H1 (cell line): ENCODE data around the gene VWF. TPM values are rescaled to one million over a fixed set of nuclear protein-coding genes. Genes with fewer than 3 reads are reported as not detected.

Experiments used
- CTCF ChIA-PET: fragments of 300-600 bp; sonication (Branson Sonifier 250); formaldehyde crosslinking; loops from one replicate; lab custom pipeline; 2021; ENCODE audit not compliant: partially characterized antibody; lab: Charles Lee
- POLR2A ChIA-PET: fragments of 300-600 bp; sonication (Branson Sonifier 250); formaldehyde crosslinking; loops from one replicate; lab custom pipeline; 2021; ENCODE audit warnings: inconsistent platforms; ENCODE audit not compliant: partially characterized antibody; lab: Charles Lee
- DNase-seq, 2 experiments: peaks; one replicate each; pipeline versions ENCODE4 v3.0.0 to v3.0.0-alpha.2; 2010 to 2022; ENCODE audit warnings: low spot score in 2 of 2, low read depth in 1 of 2, mixed read lengths in 1 of 2
- FAIRE-seq: peaks from 2 replicates; lab custom pipeline; 2011; peaks lifted over from hg19 to GRCh38; lab: Jason Lieb, UNC
- H2AFZ ChIP-seq: 2 replicates; pipeline ENCODE4 v1.8.1; 2012; ENCODE audit warnings: low read length, inconsistent platforms
- H2AK5ac ChIP-seq: 2 replicates; pipeline ENCODE4 v1.6.1; 2013; ENCODE audit warnings: low read depth, low read length
- H2BK120ac ChIP-seq: replicated peaks from 2 replicates; pipeline ENCODE3; 2013; ENCODE audit warnings: low read depth, low read length, inconsistent platforms
- H2BK12ac ChIP-seq: 2 replicates; pipeline ENCODE4 v1.6.1; 2013; ENCODE audit warnings: low read depth, low read length
- H2BK15ac ChIP-seq: 2 replicates; pipeline ENCODE4 v1.6.1; 2013; ENCODE audit warnings: low read length
- H2BK20ac ChIP-seq: 2 replicates; pipeline ENCODE4 v1.6.1; 2013; ENCODE audit warnings: low read length
- H2BK5ac ChIP-seq: 2 replicates; pipeline ENCODE4 v1.6.1; 2013; ENCODE audit warnings: low read depth, low read length
- H3K14ac ChIP-seq: 2 replicates; pipeline ENCODE4 v1.6.1; 2013; ENCODE audit warnings: inconsistent platforms; ENCODE audit not compliant: insufficient read length
- H3K18ac ChIP-seq: 2 replicates; pipeline ENCODE4 v1.6.1; 2013; ENCODE audit warnings: low read length; ENCODE audit errors: extremely low read depth
- H3K23ac ChIP-seq: 2 replicates; pipeline ENCODE4 v1.6.1; 2013; ENCODE audit warnings: inconsistent platforms; ENCODE audit not compliant: insufficient read length
- H3K23me2 ChIP-seq: 2 replicates; pipeline ENCODE4 v1.6.1; 2013; ENCODE audit warnings: low read depth, low read length
- H3K27ac ChIP-seq: 2 replicates; pipeline ENCODE4 v1.6.1; 2011; ENCODE audit warnings: low read depth, low read length, inconsistent platforms
- H3K27me3 ChIP-seq, 4 experiments: replicated peaks in 1 of 4; 1 replicate in 1 of 4; 2 replicates in 3 of 4; pipeline versions ENCODE4 v1.6.1 to v1.8.1; 2011 to 2013; ENCODE audit warnings: low read length in 3 of 4, mild to moderate bottlenecking in 3 of 4, inconsistent platforms in 2 of 4, mixed read lengths in 2 of 4, moderate library complexity in 1 of 4; ENCODE audit not compliant: control insufficient read depth in 3 of 4, insufficient read depth in 3 of 4; ENCODE audit errors: extremely low read depth in 1 of 4
- H3K36me3 ChIP-seq, 4 experiments: 2 replicates each; pipeline versions ENCODE4 v1.6.1 to v1.8.1; 2011 to 2013; ENCODE audit warnings: mild to moderate bottlenecking in 4 of 4, low read length in 3 of 4, moderate library complexity in 2 of 4, control low read depth in 1 of 4, inconsistent platforms in 1 of 4; ENCODE audit not compliant: insufficient read depth in 4 of 4, control insufficient read depth in 2 of 4
- H3K4ac ChIP-seq: replicated peaks from 2 replicates; pipeline ENCODE3; 2013; ENCODE audit warnings: low read length, low read depth, mixed read lengths, inconsistent platforms; ENCODE audit not compliant: insufficient read length
- H3K4me1 ChIP-seq, 4 experiments: replicated peaks in 1 of 4; 1 replicate in 1 of 4; 2 replicates in 3 of 4; pipeline versions ENCODE4 v1.6.1 to v1.8.1; 2011 to 2013; ENCODE audit warnings: low read length in 3 of 4, inconsistent platforms in 2 of 4, mixed read lengths in 1 of 4; ENCODE audit not compliant: insufficient read depth in 4 of 4, control insufficient read depth in 3 of 4
- H3K4me2 ChIP-seq, 2 experiments: 2 replicates each; pipeline versions ENCODE4 v1.6.1 to v1.8.1; 2011 to 2013; ENCODE audit warnings: low read depth in 2 of 2, low read length in 2 of 2, control low read depth in 1 of 2, inconsistent platforms in 1 of 2, mild to moderate bottlenecking in 1 of 2; ENCODE audit not compliant: insufficient read depth in 1 of 2
- H3K4me3 ChIP-seq, 4 experiments: fragments of 200-600, 300-600 bp in 1 of 4; sonication (generic), shearing (Covaris generic), sonication (Bioruptor Twin) in 1 of 4; 2 replicates each; pipeline versions ENCODE4 v1.5.1 to v1.8.1; 2011 to 2016; ENCODE audit warnings: low read length in 4 of 4, low read depth in 3 of 4, control low read depth in 2 of 4, inconsistent platforms in 2 of 4, mild to moderate bottlenecking in 2 of 4, mixed read lengths in 1 of 4, moderate library complexity in 1 of 4; ENCODE audit not compliant: insufficient read depth in 2 of 4; ENCODE audit errors: extremely low read depth in 1 of 4
- H3K56ac ChIP-seq: replicated peaks from 2 replicates; pipeline ENCODE3; 2013; ENCODE audit warnings: low read depth, mild to moderate bottlenecking, mixed read lengths, low read length, inconsistent platforms; ENCODE audit not compliant: insufficient read length
- H3K79me1 ChIP-seq: 2 replicates; pipeline ENCODE4 v1.6.1; 2013; ENCODE audit warnings: low read depth, low read length, control low read depth
- H3K79me2 ChIP-seq, 2 experiments: 2 replicates each; pipeline versions ENCODE4 v1.6.1 to v1.8.1; 2012 to 2013; ENCODE audit warnings: low read length in 2 of 2, mild to moderate bottlenecking in 2 of 2, inconsistent platforms in 1 of 2; ENCODE audit not compliant: insufficient read depth in 2 of 2, control insufficient read depth in 1 of 2
- H3K9ac ChIP-seq, 4 experiments: replicated peaks in 1 of 4; 1 replicate in 1 of 4; 2 replicates in 3 of 4; pipeline versions ENCODE4 v1.6.1 to v1.8.1; 2011 to 2013; ENCODE audit warnings: low read depth in 3 of 4, low read length in 3 of 4, control low read depth in 2 of 4, mild to moderate bottlenecking in 2 of 4, moderate library complexity in 2 of 4, inconsistent platforms in 1 of 4; ENCODE audit errors: extremely low read depth in 1 of 4
- H3K9me3 ChIP-seq, 2 experiments: 2 replicates each; pipeline versions ENCODE4 v1.6.1 to v1.8.1; 2012 to 2013; ENCODE audit warnings: mild to moderate bottlenecking in 2 of 2, moderate library complexity in 2 of 2, control low read depth in 1 of 2, inconsistent platforms in 1 of 2, low read depth in 1 of 2, low read length in 1 of 2, mixed read lengths in 1 of 2; ENCODE audit not compliant: insufficient read depth in 2 of 2
- H4K20me1 ChIP-seq, 2 experiments: replicated peaks in 1 of 2; 2 replicates each; pipeline versions ENCODE3 to v1.8.1; 2011 to 2013; ENCODE audit warnings: inconsistent platforms in 2 of 2, low read length in 2 of 2, mild to moderate bottlenecking in 1 of 2; ENCODE audit not compliant: insufficient read depth in 2 of 2, control insufficient read depth in 1 of 2
- H4K5ac ChIP-seq: 2 replicates; pipeline ENCODE4 v1.6.1; 2013; ENCODE audit warnings: low read length, low read depth, mixed read lengths, inconsistent platforms; ENCODE audit not compliant: insufficient read length
- H4K8ac ChIP-seq: 2 replicates; pipeline ENCODE4 v1.8.0; 2013; ENCODE audit warnings: mild to moderate bottlenecking, moderate library complexity, low read length, inconsistent platforms; ENCODE audit not compliant: insufficient read depth; ENCODE audit errors: extremely low read depth
- H4K91ac ChIP-seq: replicated peaks from 2 replicates; pipeline ENCODE3; 2013; ENCODE audit warnings: low read length, mixed read lengths, inconsistent platforms; ENCODE audit not compliant: insufficient read length
- CBX8 ChIP-seq: fragments of 300-800, 300-1000 bp; sonication (generic); IDR thresholded peaks from 2 replicates; pipeline ENCODE4 v1.7.1; 2016; ENCODE audit warnings: low read depth, low read length, borderline replicate concordance
- CTBP2 ChIP-seq: IDR thresholded peaks from 2 replicates; pipeline ENCODE4 v1.7.0; 2011; ENCODE audit warnings: borderline replicate concordance, mild to moderate bottlenecking, moderate library complexity, mixed read lengths, low read length; ENCODE audit not compliant: insufficient read depth, insufficient read length
- GTF2F1 ChIP-seq: IDR thresholded peaks from 2 replicates; pipeline ENCODE4 v1.6.1; 2012; ENCODE audit warnings: low read depth, low read length, improper control_type of control experiment, borderline replicate concordance
- KDM5A ChIP-seq: fragments of 200-600 bp; IDR thresholded peaks from 2 replicates; pipeline ENCODE4 v1.7.1; 2012; ENCODE audit warnings: mild to moderate bottlenecking, low read length, inconsistent platforms, mixed read lengths
- RNF2 ChIP-seq: fragments of 200-900, 300-1000 bp; sonication (generic); IDR thresholded peaks from 2 replicates; pipeline ENCODE4 v1.7.1; 2016; ENCODE audit warnings: borderline replicate concordance, low read depth, mild to moderate bottlenecking, antibody characterized with exemption, low read length; ENCODE audit not compliant: poor library complexity, severe bottlenecking; ENCODE audit errors: missing control alignments
- SAP30 ChIP-seq: fragments of 300-600 bp; sonication (generic); IDR thresholded peaks from 2 replicates; pipeline ENCODE4 v1.7.1; 2012; ENCODE audit warnings: low read length, moderate library complexity, mild to moderate bottlenecking, inconsistent platforms; ENCODE audit not compliant: insufficient read depth, insufficient replicate concordance
- TBP ChIP-seq: IDR thresholded peaks from 2 replicates; pipeline ENCODE4 v1.6.1; 2011; ENCODE audit warnings: low read depth, low read length, improper control_type of control experiment
- whole genome bisulfite sequencing, 2 experiments: shearing (Covaris generic) in 1 of 2; methylation state at CpG; one replicate each; pipeline versions ENCODE4 v1.1.6 to v1.1.7; 2013 to 2015; ENCODE audit warnings: low lambda C conversion rate in 2 of 2, mixed read lengths in 2 of 2, inconsistent platforms in 1 of 2, low coverage in 1 of 2, missing lambda C conversion rate in 1 of 2; ENCODE audit not compliant: insufficient replicate concordance in 2 of 2, insufficient coverage in 1 of 2, insufficient read length in 1 of 2; ENCODE audit errors: extremely low coverage in 1 of 2, missing lambda C conversion rate in 1 of 2; 5-methylcytosine and 5-hydroxymethylcytosine counted together
- polyA plus RNA-seq, 7 experiments: library from polyadenylated mRNA; depleted of rRNA in 3 of 7; stranded (reverse) in 5 of 7; unstranded in 2 of 7; fragments of >200 nt in 5 of 7; fragments of 200-250 nt in 2 of 7; gene quantifications; 1 replicate in 5 of 7; 2 replicates in 1 of 7; 4 replicates in 1 of 7; pipeline versions ENCODE4 v1.2.1 to v1.2.3, GENCODE V29; 2011 to 2013; ENCODE audit warnings: missing spikeins in 2 of 7, mixed read lengths in 2 of 7
- total RNA-seq: library from RNA; stranded (reverse); fragmentation: NEBNext Ultra II Directional; extraction: Animal tissue kit (Norgen Biotek cat#: 25700); gene quantifications from 2 replicates; pipeline ENCODE4 v1.2.1, GENCODE V29; 2021
- TF ChIP-seq, protein P1 (sequence below): IDR thresholded peaks from 2 replicates; pipeline ENCODE4 v1.6.1; 2012; ENCODE audit warnings: inconsistent platforms

VWF gene
- total and polyA plus RNA-seq, 2 of the 8 experiments (the other 6 are each of a cell fraction or from before 2014, with no cell fraction given): 0.39 to 0.60 TPM

DNA sequence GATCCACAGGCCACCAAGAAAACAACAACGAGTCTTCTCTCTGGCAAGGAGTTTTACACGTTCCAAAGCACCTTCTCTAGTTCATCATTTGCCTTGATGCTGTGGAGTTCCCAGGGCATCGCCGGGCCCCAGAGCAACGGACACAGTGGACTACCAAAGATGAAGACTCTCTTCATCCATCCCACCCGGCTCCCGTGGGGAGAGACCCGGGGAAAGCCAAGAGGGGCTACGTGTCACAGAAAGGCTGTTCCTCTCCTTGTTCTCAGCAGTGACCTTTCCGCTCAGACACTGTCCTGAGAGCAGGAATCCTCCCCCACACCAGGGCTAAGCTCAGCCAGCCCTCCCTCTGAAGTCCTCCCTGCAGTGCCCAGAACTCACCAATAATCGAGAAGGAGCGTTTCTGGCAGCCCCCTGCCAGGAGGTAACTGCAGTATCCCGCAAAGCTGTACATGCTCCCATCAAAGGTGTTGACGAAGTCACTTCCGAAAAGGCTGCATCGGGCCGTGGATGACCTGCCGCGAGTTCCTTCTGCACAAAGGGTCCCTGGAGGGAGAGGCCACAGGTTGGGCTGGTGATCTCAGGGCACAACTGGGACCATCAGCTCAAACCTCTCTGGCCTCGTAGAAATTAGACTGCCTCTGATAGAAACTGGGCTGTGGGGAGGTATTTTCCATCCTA, 3.5 kb downstream of the VWF start:
- DNase-seq: no peak
- FAIRE-seq: no peak
- H4K20me1 ChIP-seq: no peaks in the 10 kb centered on the region
- H2BK12ac ChIP-seq: no peak overlapping the region
- no peaks in the 10 kb centered on the region for H3K9me3 ChIP-seq
- H3K18ac ChIP-seq: no peak overlapping the region
- no peak overlapping the region for H4K5ac ChIP-seq
- no peak overlapping the region for H3K9ac ChIP-seq
- H2AFZ ChIP-seq: no peak overlapping the region
- H3K4ac ChIP-seq: no peak overlapping the region
- H3K23me2 ChIP-seq: peaks cover 3% of the 10 kb centered on the region; the same call in 1 of the 2 replicates
- H4K8ac ChIP-seq: peak overlapping the region; percentile 62; the same call in 1 of the 2 replicates
- no peak overlapping the region for H2BK120ac ChIP-seq
- no peaks in the 10 kb centered on the region for H3K27me3 ChIP-seq
- no peak overlapping the region for H4K91ac ChIP-seq
- WGBS, 2 experiments: 88% methylated on average over 19 of the region's 20 CpGs; no CpG with 5 or more reads in 1 of the 2 experiments
- H2AK5ac ChIP-seq: no peak overlapping the region
- 0 out of 2 replicates have a peak overlapping the region, but pooled peaks have one; percentile 18 for H2BK15ac ChIP-seq
- H3K36me3 ChIP-seq: no peaks in the 10 kb centered on the region
- H3K4me1 ChIP-seq: no peaks in the 10 kb centered on the region; a peak in 2 of 7 replicates
- H3K4me3 ChIP-seq: no peak overlapping the region
- POLR2A ChIA-PET: interaction anchor here (1.2 kb wide), 1 partner anchor 79 kb away, joined by 3 read pairs; no protein-coding TSS in a partner anchor
- CTCF ChIA-PET: interaction anchor here (0.6 to 2.1 kb wide), 9 partner anchors 12 to 205 kb away, joined by 3 to 4 read pairs (median 3); no protein-coding TSS in a partner anchor
- no peak overlapping the region for H3K23ac ChIP-seq
- H2BK5ac ChIP-seq: no peak overlapping the region
- no peak overlapping the region for H3K14ac ChIP-seq
- no peaks in the 10 kb centered on the region for H3K79me2 ChIP-seq
- H2BK20ac ChIP-seq: no peak overlapping the region
- no peak overlapping the region for H3K56ac ChIP-seq
- no peak overlapping the region for H3K4me2 ChIP-seq
- H3K27ac ChIP-seq: no peak overlapping the region
- no peaks in the 10 kb centered on the region for H3K79me1 ChIP-seq
- TF ChIP-seq RNF2 (no peak), SAP30 (no peak), CBX8 (no peak), TBP (no peak), GTF2F1 (no peak), KDM5A (no peak), CTBP2 (no peak)
- TF ChIP-seq, protein P1, sequence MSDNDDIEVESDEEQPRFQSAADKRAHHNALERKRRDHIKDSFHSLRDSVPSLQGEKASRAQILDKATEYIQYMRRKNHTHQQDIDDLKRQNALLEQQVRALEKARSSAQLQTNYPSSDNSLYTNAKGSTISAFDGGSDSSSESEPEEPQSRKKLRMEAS: no peak
